Sigmoid colon (tissue), 7 donors: Measurements from ENCODE around the gene GPX1. TPM values are rescaled to one million over a fixed set of nuclear protein-coding genes. Genes with fewer than 3 reads are reported as not detected.

Source experiments
- DNase-seq: peaks from one replicate; pipeline ENCODE4 v3.0.0-alpha.2; 2019
- H3K27ac ChIP-seq, 4 donors: fragments of 200-600 bp; sonication (generic); one replicate each; pipeline ENCODE4 v1.5.1; 2016 to 2019; ENCODE audit warnings: mild to moderate bottlenecking in 1 of 4
- H3K27me3 ChIP-seq, 3 donors: fragments of 200-600 bp; sonication (generic); one replicate each; pipeline ENCODE4 v1.5.1; 2019; ENCODE audit warnings: mild to moderate bottlenecking in 1 of 3
- H3K36me3 ChIP-seq, 4 donors: fragments of 200-600 bp; sonication (generic); one replicate each; pipeline ENCODE4 v1.5.1; 2016 to 2019
- H3K4me1 ChIP-seq, 4 donors: fragments of 200-600 bp; sonication (generic); one replicate each; pipeline ENCODE4 v1.5.1; 2017 to 2019
- H3K4me3 ChIP-seq, 4 donors: fragments of 200-600 bp; sonication (generic); one replicate each; pipeline ENCODE4 v1.5.1; 2017 to 2019; ENCODE audit warnings: mild to moderate bottlenecking in 2 of 4, moderate library complexity in 1 of 4
- H3K9me3 ChIP-seq, 4 donors: fragments of 200-600 bp in 3 of 4; sonication (generic) in 3 of 4; one replicate each; pipeline versions ENCODE4 v1.5.1 to v1.6.1; 2013 to 2019
- CTCF ChIP-seq, 4 experiments: fragments of 450-650 bp in 3 of 4; fragments of 200-600 bp in 1 of 4; IDR thresholded peaks; one replicate each; pipeline ENCODE4 v1.5.1; 2016 to 2019; ENCODE audit warnings: antibody characterized with exemption in 4 of 4, mild to moderate bottlenecking in 3 of 4, moderate library complexity in 2 of 4
- EP300 ChIP-seq, 4 donors: sonication (generic); formaldehyde crosslinking; IDR thresholded peaks; one replicate each; pipeline ENCODE4 v1.6.1; 2017; ENCODE audit warnings: antibody characterized with exemption in 4 of 4
- POLR2A ChIP-seq, 2 donors: fragments of 450-650 bp; IDR thresholded peaks; one replicate each; pipeline ENCODE4 v1.6.1; 2016; ENCODE audit warnings: antibody characterized with exemption in 2 of 2, mild to moderate bottlenecking in 2 of 2, moderate library complexity in 2 of 2
- POLR2AphosphoS5 ChIP-seq, 4 donors: sonication (generic); formaldehyde crosslinking; IDR thresholded peaks; one replicate each; pipeline ENCODE4 v1.6.1; 2017; ENCODE audit warnings: antibody characterized with exemption in 4 of 4
- WGBS, 2 donors: extraction: QIAGEN DNeasy Blood & Tissue Kit; methylation state at CpG; one replicate each; pipeline ENCODE4 v1.1.7; 2013; 5-methylcytosine and 5-hydroxymethylcytosine counted together
- intact Hi-C: fragments of 100-400 bp; cut with DNase I; formaldehyde crosslinking; loops from one replicate; pipeline ENCODE4 v1.15.1; 2023
- polyA plus RNA-seq, 3 donors: library from polyadenylated mRNA; stranded (reverse); fragments of 200-250 nt; gene quantifications; one replicate each; pipeline ENCODE4 v1.2.3, GENCODE V29; 2013
- total RNA-seq, 4 donors: library from RNA; depleted of rRNA; stranded (reverse); fragments of >200 nt; gene quantifications; one replicate each; pipeline ENCODE4 v1.1.0, GENCODE V29; 2016
- donor health status: healthy with polysubstance abuse.
- donor health status: Bipolar disorder and iron deficiency.
- donor health status: healthy.

The GPX1 gene
- total and polyA plus RNA-seq, 7 donors: 164 to 380 (median 331) TPM

- no peak for DNase-seq
- 86 to 87% methylated on average over 11 of the region's 11 CpGs for WGBS, 2 donors
- TF ChIP-seq EP300 (IDR thresholded peaks at IDR 0.05) (no peak), CTCF (IDR thresholded peaks at IDR 0.05) (no peak), POLR2AphosphoS5 (IDR thresholded peaks at IDR 0.05) (no peak), POLR2A (IDR thresholded peaks at IDR 0.05) (no peak)
- H3K4me3 ChIP-seq: no peak overlapping the region
- intact Hi-C loops: no loop called here
- H3K4me1 ChIP-seq: peaks cover 0 to 47% (median 17%) of the 10 kb centered on the region in 4 donors
- peaks cover 3 to 21% (median 19%) of the 10 kb centered on the region in 4 donors for H3K36me3 ChIP-seq
- no peak overlapping the region for H3K27ac ChIP-seq
- H3K9me3 ChIP-seq: no peaks in the 10 kb centered on the region
- H3K27me3 ChIP-seq: no peaks in the 10 kb centered on the region
Measured at GRCh38 chr3:49378249-49378895, 20.2 kb upstream of the GPX1 start.

- H3K9me3 ChIP-seq: no peaks in the 10 kb centered on the region
- DNase-seq: no peak
- H3K36me3 ChIP-seq: peaks cover 10 to 30% (median 27%) of the 10 kb centered on the region in 4 donors
- intact Hi-C loops: no loop called here
- H3K4me3 ChIP-seq: no peak overlapping the region
- H3K27me3 ChIP-seq: no peaks in the 10 kb centered on the region
- no peak overlapping the region for H3K27ac ChIP-seq
- H3K4me1 ChIP-seq: peaks cover 0 to 43% (median 12%) of the 10 kb centered on the region in 4 donors
- 89 to 93% methylated on average over 1 of the region's 1 CpG for WGBS, 2 donors
- TF ChIP-seq POLR2AphosphoS5 (IDR thresholded peaks at IDR 0.05) (no peak), POLR2A (IDR thresholded peaks at IDR 0.05) (no peak)
Measured at GRCh38 chr3:49377483-49377882, 19.3 kb upstream of the GPX1 start.

GRCh38 chr3:49371946-49372345 lies 13.8 kb upstream of the GPX1 start:
- Histone ChIP-seq H3K27me3 (no peaks in the 10 kb centered on the region), H3K4me3 (no peak overlapping the region), H3K36me3 (peaks cover 21 to 66% (median 42%) of the 10 kb centered on the region in 4 donors), H3K4me1 (peaks cover 0 to 16% (median 13%) of the 10 kb centered on the region in 4 donors), H3K9me3 (no peaks in the 10 kb centered on the region), H3K27ac (no peak overlapping the region)
- TF ChIP-seq EP300 (IDR thresholded peaks at IDR 0.05) (no peak), POLR2A (IDR thresholded peaks at IDR 0.05) (no peak), CTCF (IDR thresholded peaks at IDR 0.05) (no peak), POLR2AphosphoS5 (IDR thresholded peaks at IDR 0.05) (no peak)
- no peak for DNase-seq
- intact Hi-C loops: no loop called here

GRCh38 chr3:49370585-49371290 lies 12.6 kb upstream of the GPX1 start:
- Histone ChIP-seq H3K36me3 (peaks cover 21 to 78% (median 54%) of the 10 kb centered on the region in 4 donors), H3K4me3 (no peak overlapping the region)

More at GRCh38 chr3:49370585-49371290, 12.6 kb upstream of the GPX1 start:
- intact Hi-C loops: no loop called here
- WGBS, 2 donors: 88 to 93% methylated on average over 6 of the region's 6 CpGs
- Histone ChIP-seq H3K9me3 (no peaks in the 10 kb centered on the region), H3K4me1 (peaks cover 0 to 14% (median 12%) of the 10 kb centered on the region in 4 donors), H3K27me3 (no peaks in the 10 kb centered on the region), H3K27ac (peak overlapping the region in 1 of 4 donors; percentile 34)
- TF ChIP-seq CTCF (IDR thresholded peaks at IDR 0.05): no peak
- no peak for TF ChIP-seq POLR2AphosphoS5 (IDR thresholded peaks at IDR 0.05)
- TF ChIP-seq POLR2A (IDR thresholded peaks at IDR 0.05): no peak
- TF ChIP-seq EP300 (IDR thresholded peaks at IDR 0.05): no peak
- no peak for DNase-seq
